Measurements from ENCODE around the gene ZNF639.

DNA sequence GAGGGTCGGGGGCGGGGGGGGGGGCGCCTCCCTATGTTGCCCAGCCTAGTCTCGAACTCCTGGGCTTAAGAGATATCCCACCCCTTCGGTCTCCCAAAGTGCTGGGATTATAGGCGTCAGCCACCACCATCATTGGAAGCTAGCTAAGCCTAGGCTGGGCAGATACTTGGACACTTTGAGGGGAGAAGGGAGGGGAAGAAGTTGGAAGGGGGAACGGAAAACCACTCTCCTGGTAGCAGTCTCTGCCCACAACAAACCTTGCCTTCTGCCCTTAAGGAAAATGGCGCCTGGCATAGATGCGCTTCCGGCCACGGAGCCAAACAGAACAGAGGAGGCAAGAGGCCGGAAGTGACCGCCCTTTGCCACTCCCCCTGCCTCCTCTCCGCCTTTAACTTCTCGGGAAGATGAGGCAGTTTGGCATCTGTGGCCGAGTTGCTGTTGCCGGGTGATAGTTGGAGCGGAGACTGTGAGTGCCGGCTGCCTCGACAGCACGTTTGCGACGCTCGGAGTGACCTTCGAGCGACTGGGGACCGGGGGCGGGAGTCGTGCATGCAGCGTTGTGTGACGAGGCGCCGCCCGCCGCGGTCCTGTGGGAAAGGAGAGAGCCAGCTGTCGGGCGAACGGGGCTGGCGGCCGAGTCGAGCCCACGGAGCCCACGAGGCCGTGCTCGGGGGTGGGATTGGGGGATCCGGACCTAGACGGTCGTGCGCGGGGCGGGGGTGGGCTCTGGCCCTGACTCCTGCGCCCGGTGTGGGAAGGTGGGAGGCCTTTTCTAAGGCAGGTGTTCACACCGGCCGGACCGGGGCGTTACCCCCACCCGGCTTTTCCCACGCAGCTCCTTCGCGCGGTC lies 24.7 kb downstream of the ZNF639 start, which contains the start of gene MFN1:
- TF ChIP-seq, protein P1, sequence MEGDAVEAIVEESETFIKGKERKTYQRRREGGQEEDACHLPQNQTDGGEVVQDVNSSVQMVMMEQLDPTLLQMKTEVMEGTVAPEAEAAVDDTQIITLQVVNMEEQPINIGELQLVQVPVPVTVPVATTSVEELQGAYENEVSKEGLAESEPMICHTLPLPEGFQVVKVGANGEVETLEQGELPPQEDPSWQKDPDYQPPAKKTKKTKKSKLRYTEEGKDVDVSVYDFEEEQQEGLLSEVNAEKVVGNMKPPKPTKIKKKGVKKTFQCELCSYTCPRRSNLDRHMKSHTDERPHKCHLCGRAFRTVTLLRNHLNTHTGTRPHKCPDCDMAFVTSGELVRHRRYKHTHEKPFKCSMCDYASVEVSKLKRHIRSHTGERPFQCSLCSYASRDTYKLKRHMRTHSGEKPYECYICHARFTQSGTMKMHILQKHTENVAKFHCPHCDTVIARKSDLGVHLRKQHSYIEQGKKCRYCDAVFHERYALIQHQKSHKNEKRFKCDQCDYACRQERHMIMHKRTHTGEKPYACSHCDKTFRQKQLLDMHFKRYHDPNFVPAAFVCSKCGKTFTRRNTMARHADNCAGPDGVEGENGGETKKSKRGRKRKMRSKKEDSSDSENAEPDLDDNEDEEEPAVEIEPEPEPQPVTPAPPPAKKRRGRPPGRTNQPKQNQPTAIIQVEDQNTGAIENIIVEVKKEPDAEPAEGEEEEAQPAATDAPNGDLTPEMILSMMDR (IDR thresholded peaks at IDR 0.05; ENCODE audit: borderline replicate concordance, extremely low read depth, low read length, poor library complexity, severe bottlenecking), result no peak
- no peak for TF ChIP-seq EZH2 (IDR thresholded peaks at IDR 0.05; ENCODE audit: borderline replicate concordance, low read depth, low read length, severe bottlenecking)

Data from DND-41 (cell line).